Coronary artery (tissue), 2 donors: Measurements from ENCODE around the gene FRMPD2.

Experiments
- DNase-seq: peaks from one replicate; pipeline ENCODE4 v3.0.0-alpha.2; 2017; ENCODE audit warnings: low spot score
- H3K27ac ChIP-seq, 2 donors: fragments of 200-600 bp; sonication (generic); one replicate each; pipeline ENCODE4 v1.5.1; 2016 to 2019
- H3K4me3 ChIP-seq: fragments of 200-600 bp; sonication (generic); 2 replicates; pipeline ENCODE4 v1.5.1; 2016; ENCODE audit warnings: mild to moderate bottlenecking, moderate library complexity
- CTCF ChIP-seq: fragments of 200-600 bp; sonication (generic); IDR thresholded peaks from one replicate; pipeline ENCODE4 v1.5.1; 2019; ENCODE audit warnings: antibody characterized with exemption

FRMPD2 gene

GRCh38 chr10:48307711-48308018, 33.2 kb upstream of the FRMPD2 start:
- TF ChIP-seq CTCF = no peak
- peak overlapping the region in 1 of 2 donors; percentile 91 for H3K27ac ChIP-seq
- peak overlapping the region; percentile 80 for H3K4me3 ChIP-seq
- no peak for DNase-seq

GRCh38 chr10:48306870-48307710, 32.6 kb upstream of the FRMPD2 start:
- DNase-seq = peak; percentile 80
- H3K4me3 ChIP-seq = peak overlapping the region; percentile 80

GRCh38 chr10:48306265-48306869, 31.9 kb upstream of the FRMPD2 start, which contains the start of gene MAPK8:
Gene MAPK8, plus strand, starts transcription at chr10:48306677. Its CDS starts 94,984 bp downstream, at chr10:48401661.
- no peak for TF ChIP-seq CTCF
- Histone ChIP-seq H3K4me3 (peak within 1 kb of the TSS; percentile 80), H3K27ac (peak within 1 kb of the TSS; percentile 90 to 91)
- peak; percentile 93 for DNase-seq

More at GRCh38 chr10:48306870-48307710, 32.6 kb upstream of the FRMPD2 start:
- no peak for TF ChIP-seq CTCF
- H3K27ac ChIP-seq = peak overlapping the region; percentile 90 to 91

- no peak for DNase-seq
- Histone ChIP-seq H3K27ac (peak overlapping the region; percentile 90 to 91), H3K4me3 (peak overlapping the region; percentile 80)
- no peak for TF ChIP-seq CTCF
Measured at GRCh38 chr10:48305905-48306264, 31.4 kb upstream of the FRMPD2 start.

DNA sequence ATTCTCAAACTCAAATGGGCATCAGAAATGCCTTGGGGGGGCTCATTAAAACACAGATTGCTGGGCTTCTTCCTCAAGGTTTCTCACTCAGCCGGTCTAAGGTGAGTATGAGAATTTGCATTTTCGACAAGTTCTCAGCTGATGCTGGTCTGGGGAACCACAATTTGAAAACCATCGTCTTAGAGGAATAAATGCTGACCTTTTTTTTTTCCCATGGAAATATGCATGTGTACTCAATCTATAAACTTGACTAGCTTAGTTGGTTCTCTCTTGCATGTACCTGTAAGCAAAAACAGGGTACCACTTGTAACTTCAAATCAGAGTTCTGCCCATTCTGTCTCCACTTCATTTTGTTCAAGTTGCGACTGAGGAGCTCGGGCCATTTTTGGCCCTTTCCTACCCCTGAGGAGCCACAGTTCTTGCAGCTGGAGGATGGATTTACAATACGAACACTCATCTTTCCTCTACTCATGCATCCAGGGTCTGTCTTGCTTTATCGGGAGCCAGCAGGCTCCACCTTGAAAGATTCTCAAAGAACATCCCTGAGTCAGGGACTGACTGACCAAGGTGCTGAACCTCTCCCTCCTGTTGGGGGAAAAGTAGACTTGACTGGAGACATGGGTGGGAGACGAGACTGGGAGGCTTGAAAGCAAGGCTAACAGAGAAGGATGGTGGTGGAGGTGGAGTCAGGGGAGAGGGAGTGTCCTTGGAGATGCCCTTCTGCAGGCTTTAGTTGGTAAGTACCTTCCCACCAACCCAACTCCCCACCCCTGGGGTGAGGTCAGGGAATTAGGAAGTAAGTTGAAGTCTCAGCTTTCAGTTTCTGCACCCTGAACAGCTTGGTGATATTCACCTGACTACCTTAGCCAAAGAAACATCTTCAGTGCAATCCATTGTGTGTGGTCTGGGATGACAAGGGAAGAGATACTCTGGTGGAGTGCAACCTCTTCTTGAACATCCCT, 28.3 kb upstream of the FRMPD2 start:
- Histone ChIP-seq H3K27ac (no peak overlapping the region), H3K4me3 (no peak overlapping the region)
- no peak for DNase-seq
- no peak for TF ChIP-seq CTCF

- DNase-seq = no peak
Measured at GRCh38 chr10:48300556-48300955, 26.1 kb upstream of the FRMPD2 start.

More at GRCh38 chr10:48300556-48300955, 26.1 kb upstream of the FRMPD2 start:
- Histone ChIP-seq H3K27ac (no peak overlapping the region), H3K4me3 (no peak overlapping the region)
- no peak for TF ChIP-seq CTCF
